NCI-H2196 (cell line): Measurements from ENCODE around the gene MYO7A.

Source experiments
- DNase-seq: peaks from one replicate; lab custom pipeline; 2025; ENCODE audit not compliant: unreplicated experiment; lab: John Stamatoyannopoulos, UW

The MYO7A gene

DNA sequence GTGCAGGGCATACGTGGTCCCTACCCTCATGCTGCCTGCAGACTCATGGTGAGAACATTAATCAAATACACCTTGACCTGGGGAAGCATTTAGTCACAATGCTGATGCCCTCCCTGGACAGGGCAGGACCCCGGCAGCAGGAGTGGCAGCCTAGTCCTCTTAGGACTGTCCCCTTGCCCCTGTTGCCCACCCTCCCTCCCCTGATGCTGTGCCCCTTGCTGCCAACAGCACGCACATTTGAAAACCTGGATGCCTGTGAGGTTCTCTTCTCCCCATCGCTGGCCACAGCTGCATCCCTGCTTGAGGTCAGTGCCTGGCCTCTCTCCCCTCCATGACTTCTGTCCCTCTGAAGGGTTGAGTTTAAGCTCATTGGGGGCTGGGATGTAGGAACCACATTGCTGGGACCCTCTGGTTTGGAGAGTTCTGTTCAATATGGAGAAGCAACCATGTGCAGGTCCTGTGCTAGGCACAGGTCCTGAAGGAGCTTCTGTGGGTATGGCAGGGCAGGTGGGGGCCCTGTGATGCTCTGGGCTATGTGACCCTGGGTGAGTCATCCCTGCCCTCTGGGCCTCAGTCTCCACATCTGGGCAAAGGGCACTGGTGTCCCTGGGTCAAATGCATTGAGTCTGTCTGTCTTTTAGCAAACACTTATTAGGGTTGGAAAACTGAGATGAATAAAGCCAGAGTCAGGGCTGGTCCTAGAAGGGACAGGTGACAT, 31.3 kb downstream of the MYO7A start:
- DNase-seq = no peak

GRCh38 chr11:77159937-77160495, 32.0 kb downstream of the MYO7A start:
- DNase-seq = no peak

DNA sequence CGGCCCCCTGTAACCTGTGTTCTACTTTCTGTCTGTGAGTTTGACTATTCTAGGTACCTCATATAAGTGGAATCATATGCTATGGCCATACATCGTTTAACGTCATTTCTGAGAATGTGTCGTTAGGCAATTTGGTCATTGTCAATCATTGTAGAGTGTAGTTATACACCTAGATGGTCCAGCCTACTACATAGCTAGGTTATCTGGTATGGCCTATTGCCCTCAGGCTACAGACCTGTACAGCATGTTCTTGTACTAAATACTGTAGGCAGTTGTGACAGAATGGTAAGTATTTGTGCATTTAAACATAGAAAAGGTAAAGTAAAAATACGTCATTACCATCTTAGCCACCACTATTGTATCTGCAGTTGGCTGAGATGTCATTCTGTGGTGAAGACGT, 35.2 kb downstream of the MYO7A start:
- no peak for DNase-seq

- no peak for DNase-seq
Observed at GRCh38 chr11:77165066-77165465, 37.0 kb downstream of the MYO7A start.

GRCh38 chr11:77166021-77166420, 38.0 kb downstream of the MYO7A start:
- DNase-seq = no peak

- DNase-seq = no peak
Observed at GRCh38 chr11:77167111-77167626, 39.1 kb downstream of the MYO7A start.

GRCh38 chr11:77167791-77168190, 39.7 kb downstream of the MYO7A start:
- DNase-seq = no peak

- no peak for DNase-seq
Observed at GRCh38 chr11:77170107-77170506, 42.1 kb downstream of the MYO7A start.

DNA sequence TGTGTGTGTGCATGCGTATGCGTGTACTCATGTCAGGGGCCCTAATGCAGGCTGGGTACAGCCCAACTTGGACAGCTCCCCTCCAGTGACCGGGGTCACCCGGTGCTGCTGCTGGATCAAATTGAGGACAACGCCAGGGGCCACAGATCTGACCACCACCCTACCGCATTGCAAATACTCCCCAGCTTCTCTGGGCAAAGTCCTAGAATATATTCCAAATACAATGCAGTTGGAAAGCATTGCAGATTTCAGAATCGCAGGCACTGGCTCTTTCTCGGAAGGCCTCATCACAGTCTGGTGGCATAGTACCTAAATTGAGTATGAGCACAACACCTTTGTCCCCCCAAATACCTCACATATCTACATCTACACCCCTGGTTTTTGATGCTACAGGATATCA, 43.2 kb downstream of the MYO7A start:
- no peak for DNase-seq

DNA sequence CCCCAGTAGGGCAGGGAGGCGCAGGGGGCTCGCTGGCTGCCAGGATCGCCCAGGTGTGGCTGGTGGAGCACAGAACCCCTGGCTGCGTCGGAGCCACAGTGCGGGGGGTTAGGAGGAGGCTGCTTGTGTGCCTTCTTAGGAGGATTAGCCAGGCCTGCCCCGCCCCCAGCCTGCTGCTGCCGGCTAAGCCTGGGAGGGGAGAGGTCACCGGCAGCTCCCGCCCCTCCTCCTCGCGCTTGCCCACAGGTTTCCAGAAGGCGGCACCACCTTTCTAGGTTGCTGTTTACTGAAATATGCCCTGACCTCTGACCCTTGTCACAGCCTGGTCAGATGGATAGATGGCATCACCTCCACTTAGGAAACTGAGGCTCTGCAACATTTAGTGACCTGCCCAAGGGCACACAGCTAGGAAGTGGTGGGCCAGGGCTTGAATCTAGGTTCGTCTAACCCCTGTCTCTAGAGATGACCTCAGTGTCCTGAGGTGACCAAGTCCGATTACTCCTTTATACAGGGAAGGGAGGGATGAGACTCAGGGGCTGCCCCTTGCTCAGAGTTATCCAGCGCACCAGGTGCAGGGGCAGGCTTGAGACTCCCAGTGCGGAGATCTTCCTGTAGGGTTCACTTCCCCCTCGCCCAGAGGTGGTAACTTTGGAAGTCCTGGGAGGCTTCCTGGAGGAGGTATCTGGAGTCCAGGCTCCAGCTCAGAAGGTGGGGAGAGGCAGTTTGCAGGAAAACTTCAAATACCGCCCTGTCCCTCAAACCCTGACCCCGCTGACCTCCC, 44.0 kb downstream of the MYO7A start:
- no peak for DNase-seq

DNA sequence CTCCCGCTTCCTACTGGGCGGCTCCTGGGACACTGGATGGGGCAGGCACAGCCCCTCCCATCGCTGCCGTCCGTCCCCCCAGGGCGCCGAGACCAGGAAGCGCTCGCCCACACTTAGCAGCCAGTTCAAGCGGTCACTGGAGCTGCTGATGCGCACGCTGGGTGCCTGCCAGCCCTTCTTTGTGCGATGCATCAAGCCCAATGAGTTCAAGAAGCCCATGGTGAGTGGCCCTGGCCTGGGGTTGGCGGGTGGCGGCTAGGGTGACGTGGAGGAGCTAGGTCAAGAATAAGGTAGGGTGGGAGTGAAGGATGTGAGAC, 44.6 kb downstream of the MYO7A start:
- peak; percentile 9 for DNase-seq

- no peak for DNase-seq
Observed at GRCh38 chr11:77173494-77173893, 45.4 kb downstream of the MYO7A start.

GRCh38 chr11:77174559-77174958, 46.5 kb downstream of the MYO7A start:
- DNase-seq = peak; percentile 86

DNA sequence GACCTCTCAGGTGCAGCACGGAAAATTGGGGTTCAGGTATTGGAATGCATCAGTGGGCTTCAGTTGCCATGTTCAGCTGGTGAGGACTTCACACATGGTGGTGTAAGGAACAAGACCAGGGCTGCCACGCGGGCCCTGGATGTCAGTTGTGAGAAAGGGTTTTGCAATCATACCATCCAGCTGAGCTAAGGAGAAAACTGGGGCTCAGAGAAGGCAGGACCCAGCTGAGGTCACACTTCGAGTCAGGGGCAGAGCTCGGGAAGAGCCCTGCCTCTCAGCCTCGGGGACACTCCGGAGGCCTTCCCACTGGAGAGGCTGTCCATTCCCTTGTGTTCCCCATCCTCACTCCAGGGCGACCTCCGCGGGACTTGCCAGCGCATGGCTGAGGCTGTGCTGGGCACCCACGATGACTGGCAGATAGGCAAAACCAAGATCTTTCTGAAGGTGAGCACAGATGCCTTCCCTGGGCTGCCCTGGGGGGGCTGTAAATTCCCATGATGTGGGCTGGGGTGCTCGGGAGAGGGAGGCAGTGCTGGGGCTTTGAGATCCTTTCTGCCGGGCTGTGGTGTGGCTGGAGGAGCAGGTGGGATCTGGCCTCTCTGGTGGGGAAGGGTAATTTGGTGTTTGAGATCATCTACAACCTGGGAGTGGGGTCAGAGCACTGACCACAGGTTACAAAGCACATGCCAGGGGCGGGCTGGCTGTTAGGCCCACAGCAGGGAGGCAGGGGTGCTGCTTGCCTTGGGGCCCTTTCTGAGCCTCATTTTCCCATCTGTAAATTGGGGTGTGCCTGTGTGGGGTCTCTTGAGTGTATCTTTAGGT, 47.2 kb downstream of the MYO7A start:
- DNase-seq = no peak

GRCh38 chr11:77175869-77176539, 48.0 kb downstream of the MYO7A start:
- no peak for DNase-seq

DNA sequence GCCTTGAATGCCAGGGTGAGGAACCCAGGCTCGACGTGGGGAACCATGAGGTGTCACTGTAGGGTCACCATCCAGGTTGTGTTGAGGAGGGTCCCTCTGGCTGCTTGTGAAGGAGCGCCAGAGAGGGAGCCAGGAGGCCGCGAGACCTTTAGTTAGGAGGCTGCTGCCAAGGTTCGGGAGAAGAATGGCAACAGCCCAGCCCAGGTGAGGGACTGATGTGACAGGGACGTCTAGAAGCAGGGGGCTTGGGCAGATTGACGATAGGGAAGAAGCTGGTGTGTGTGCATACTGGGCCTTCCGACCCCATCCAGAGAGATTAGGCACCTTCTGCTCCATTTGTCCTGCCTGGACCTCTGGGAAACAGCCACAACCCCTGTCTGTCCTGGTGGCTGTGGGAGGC, 49.0 kb downstream of the MYO7A start:
- no peak for DNase-seq

DNA sequence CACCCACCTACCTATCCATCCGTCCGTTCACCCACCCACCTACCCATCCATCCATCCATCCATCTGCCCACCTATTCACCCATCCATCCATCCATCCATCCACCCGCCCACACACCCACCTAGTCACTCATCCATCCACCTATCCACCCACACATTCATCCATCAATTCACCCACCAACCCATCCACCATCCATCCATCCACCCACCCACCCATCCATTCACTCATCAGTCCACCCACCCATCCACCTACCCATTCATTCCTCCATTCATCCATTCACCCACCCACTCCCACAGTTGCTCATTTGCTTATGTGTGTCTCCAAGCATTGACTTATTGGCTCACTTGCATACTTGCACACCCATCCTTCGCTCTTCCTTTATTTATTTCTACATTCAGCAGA, 50.1 kb downstream of the MYO7A start:
- no peak for DNase-seq

DNA sequence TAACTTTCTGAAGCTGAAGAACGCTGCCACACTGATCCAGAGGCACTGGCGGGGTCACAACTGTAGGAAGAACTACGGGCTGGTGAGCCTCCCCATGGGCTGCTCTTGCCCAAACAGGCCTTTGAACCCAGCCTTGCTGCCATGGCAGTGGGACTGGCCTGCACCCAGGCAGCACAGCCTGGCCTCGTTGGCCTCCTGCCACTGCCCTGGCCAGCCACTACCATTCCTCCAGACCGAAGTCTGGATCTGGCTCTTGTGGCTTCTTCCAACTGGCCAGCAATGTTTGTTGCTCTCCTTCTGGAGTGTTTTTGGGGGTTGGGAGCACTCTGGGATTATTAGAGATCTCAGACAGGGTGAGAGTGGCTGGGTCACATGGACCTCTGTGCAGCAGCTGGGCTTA, 51.0 kb downstream of the MYO7A start:
- DNase-seq = no peak

DNA sequence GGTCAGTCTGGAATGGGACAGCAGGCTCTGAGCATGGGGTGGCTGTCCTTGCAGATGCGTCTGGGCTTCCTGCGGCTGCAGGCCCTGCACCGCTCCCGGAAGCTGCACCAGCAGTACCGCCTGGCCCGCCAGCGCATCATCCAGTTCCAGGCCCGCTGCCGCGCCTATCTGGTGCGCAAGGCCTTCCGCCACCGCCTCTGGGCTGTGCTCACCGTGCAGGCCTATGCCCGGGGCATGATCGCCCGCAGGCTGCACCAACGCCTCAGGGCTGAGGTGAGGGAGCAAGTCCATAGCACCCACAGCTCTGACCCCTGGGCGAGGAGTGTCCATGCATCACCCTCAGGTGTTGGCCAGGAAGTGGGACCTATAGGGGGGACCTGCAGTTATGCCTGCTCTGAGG, 51.6 kb downstream of the MYO7A start:
- no peak for DNase-seq

GRCh38 chr11:77180346-77180745, 52.3 kb downstream of the MYO7A start:
- no peak for DNase-seq

DNA sequence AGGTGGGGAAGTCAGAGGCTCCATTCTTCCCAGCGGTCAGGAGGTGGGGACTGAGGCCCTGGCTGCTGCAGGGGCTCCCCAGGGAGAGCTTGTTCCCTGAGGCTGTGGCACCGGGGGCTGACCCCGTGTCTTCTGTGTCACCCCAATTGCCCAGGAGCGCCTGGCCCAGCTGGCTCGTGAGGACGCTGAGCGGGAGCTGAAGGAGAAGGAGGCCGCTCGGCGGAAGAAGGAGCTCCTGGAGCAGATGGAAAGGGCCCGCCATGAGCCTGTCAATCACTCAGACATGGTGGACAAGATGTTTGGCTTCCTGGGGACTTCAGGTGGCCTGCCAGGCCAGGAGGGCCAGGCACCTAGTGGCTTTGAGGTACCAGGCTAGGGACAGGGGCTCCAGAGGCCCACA, 53.2 kb downstream of the MYO7A start:
- no peak for DNase-seq
